ENCODE results near the gene RIPOR3.
"Not testable (repeated sequence)": the region's sequence is repeated elsewhere in the genome, so short reads cannot be mapped to it uniquely, and the experiment has no call there.

The RIPOR3 gene

GRCh38 chr20:50554694-50555579, 136.4 kb downstream of the RIPOR3 start:
- DNase-seq (ENCODE audit: low read depth in 2 of 2) = no peak

GRCh38 chr20:50552979-50553378, 138.4 kb downstream of the RIPOR3 start:
- DNase-seq (ENCODE audit: low read depth in 2 of 2) = no peak

DNA sequence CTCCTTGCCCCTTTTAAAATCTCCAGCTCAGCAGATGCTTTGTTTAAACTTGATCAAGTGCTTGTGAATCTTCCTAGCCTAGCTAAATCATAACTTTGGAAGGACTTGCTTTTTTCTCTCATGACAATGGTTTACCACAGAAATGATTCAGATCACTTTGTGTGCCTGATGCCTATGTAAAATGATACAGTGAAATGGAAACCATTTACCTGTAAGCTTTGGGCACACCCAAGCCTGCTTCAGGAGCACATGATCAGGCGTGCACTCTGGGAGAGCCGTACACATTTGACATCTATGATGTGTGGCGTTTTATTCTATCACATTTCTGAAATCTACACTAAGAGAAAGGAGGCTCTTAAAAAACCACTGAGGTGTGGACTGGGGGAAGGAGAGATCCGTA, 140.1 kb downstream of the RIPOR3 start:
- no peak for DNase-seq (ENCODE audit: low read depth in 2 of 2)

DNA sequence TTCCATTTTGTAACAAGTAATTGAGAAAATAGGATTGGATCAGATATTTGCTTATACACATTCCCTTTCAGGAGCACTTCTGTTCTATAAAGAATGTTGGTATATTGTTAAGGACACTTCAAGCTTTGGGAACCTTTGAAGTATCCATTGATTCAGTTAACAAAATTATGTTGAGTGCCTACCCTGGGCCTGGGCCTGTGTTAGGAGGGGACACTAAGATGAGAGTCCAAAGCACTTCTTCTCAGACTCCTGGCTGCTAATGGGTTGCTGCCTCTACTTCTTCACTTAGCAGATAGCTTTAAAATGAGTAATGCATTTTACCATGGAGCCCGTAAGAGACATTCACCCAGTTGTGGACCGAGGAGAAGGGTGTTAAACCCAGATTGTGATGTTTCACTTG, 140.8 kb downstream of the RIPOR3 start:
- DNase-seq (ENCODE audit: low read depth in 2 of 2) = no peak

DNA sequence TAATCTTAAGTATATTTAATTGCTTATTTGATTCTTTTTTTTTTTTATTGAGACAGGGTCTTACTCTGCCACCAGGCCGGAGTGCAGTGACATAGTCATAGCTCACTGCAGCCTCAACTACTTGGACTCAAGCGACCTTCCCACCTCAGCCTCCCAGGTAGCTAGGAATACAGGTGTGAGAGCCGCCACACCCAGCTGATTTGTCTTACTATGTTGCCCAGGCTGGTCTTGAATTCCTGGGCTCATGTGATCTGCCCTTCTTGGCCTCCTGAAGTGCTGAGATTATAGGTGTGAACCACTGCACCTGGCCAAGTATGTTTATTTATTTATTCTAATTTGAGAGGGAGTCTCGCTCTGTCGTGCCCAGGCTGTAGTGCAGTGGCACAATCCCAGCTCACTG, 142.9 kb downstream of the RIPOR3 start:
- DNase-seq (ENCODE audit: low read depth in 2 of 2) = no peak

- no peak for DNase-seq (ENCODE audit: low read depth in 2 of 2)
These were observed 143.4 kb downstream of the RIPOR3 start for GRCh38 chr20:50547964-50548363.

- no peak for DNase-seq (ENCODE audit: low read depth in 2 of 2)
These were observed 144.5 kb downstream of the RIPOR3 start for GRCh38 chr20:50546729-50547314.

DNA sequence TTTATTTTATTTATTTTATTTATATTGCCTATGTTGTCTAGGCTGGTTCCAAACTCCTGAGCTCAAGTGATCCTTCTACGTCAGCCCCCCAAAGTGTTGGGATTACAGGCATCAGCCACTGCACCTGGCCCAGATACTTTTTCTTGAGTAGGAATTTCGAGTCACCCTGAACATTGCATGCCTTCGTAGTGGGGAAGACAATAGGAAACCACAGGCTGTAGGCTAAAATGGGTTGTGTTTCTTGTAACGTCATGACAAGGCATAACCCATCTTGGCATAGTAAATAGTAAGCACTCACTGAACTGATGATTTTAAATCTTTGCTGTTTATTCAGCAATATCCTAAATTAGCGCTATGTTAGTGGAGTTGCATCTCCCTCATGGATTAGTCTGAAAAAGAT, 146.2 kb downstream of the RIPOR3 start:
- no peak for DNase-seq (ENCODE audit: low read depth in 2 of 2)

DNA sequence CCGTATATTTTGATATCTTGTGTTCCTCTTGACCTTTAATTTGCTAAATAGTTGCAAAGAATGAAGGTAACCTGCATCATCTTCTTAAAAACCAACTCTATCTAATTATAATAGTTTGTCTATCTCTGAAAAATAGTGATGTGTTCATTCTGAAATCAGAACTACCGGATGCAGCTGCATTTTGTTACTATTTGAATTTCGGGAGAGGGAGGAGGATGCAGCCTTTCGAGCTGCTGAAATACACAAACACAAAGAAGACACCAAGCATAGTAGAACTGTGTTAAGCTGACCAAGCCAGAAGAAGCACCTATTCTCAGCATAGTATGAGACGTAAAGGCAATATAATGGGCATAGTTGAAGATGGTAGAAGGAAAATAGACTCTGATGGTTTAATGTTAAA, 148.0 kb downstream of the RIPOR3 start:
- DNase-seq (ENCODE audit: low read depth in 2 of 2) = no peak

DNA sequence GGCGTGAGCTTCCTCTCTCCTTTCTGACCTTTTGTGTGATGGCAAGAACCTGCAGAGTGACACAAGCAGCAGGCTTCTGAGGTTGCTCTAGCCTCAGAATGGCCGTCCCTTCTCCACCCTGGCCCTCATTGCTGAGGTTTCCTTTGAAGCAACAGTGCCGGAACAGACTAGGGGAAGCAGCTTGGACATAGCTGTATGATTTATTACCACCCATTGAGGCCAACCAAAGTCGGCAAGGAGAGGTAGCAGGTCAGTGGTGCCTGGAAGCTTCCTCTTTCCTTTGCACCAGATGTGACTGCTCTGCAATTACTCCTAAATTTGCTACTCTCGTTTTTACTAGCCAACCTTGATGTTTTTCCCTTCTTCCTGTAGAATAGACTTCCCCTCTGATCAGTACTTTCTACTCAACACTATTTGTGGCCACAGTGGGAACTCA, 149.7 kb downstream of the RIPOR3 start:
- no peak for DNase-seq (ENCODE audit: low read depth in 2 of 2)

DNA sequence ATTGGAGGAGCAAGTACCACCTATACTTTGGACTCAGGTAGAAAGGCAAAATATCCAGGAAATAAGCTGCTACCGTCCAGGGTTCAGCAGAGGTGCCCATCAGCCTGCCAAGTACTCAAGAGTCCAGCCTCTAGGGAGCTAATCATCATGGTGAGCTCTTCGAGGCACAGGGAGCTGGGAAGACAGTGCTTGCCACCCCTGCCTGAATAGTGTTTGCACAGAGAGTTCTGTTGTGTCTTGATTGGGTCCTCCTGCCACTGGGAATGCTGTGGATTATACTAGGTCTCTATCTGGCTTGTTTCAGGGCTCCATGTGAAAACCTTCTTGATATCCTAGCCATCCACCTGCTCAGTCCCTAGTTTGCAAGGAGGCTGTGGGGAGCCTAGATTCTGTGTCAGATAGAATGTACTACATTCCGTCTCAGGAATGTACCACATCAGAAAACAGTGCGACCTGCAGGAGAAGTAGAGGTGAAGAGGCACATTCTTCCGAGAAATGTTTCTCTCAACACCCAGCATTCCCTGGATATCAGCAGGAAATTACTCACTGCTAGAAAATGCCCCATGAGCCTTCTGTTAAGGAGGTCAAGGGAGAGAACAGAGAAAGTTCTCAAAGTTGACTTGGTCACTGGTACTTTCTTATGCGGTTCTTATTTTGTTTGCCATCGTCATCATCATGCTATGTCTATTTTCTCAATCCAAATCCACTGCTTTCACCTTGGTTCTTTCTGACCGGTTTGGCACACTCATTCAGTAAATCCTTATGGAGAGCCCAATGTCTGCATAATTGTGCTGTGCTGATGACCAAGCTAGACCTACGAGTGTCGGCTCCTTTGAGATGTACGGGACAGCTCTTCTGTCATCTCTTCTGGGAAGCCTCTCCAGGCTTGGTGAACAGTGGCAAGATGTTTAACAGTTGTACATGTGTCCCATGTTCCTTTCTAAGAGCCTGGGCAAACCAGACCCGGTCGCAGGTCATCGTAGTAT, 150.4 kb downstream of the RIPOR3 start:
- no peak for DNase-seq (ENCODE audit: low read depth in 2 of 2)

DNA sequence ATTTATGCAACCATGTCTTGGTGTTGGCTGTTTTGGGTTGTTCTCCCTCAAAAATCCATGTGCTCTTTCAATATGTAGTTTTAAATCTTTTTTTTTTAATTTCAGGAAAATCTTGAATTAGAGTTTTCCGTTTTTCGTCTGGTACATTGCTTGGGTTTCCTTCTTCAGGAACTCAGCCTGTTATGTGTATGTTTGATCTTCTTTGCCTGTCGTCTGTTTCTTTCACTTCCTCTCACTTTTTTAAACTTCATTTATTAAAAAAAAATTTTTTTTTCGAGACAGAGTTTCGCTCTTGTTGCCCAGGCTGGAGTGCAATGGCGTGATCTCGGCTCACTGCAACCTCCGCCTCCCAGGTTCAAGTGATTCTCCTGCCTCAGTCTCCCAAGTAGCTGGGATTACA, 151.5 kb downstream of the RIPOR3 start:
- DNase-seq (ENCODE audit: low read depth in 2 of 2) = not testable (repeated sequence)

DNA sequence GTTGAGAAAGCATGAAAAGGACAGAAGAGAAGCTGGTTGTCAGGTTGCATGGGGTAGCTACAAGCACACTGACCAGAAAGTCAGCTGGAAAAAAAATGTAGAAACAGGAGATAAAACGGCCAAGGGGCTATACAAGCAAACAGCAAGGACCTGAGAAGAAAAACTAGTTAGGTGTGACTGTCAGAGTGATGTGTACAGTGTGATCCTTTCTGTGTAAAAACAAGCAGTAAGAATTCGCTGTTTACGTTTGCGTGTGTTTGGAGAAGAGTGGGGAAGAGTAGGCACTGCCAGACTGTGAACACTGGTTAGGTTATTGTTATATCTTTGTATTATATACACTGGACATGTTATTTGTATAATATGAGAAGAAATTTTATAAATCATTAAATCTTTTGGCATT, 153.1 kb downstream of the RIPOR3 start:
- DNase-seq (ENCODE audit: low read depth in 2 of 2) = no peak

DNA sequence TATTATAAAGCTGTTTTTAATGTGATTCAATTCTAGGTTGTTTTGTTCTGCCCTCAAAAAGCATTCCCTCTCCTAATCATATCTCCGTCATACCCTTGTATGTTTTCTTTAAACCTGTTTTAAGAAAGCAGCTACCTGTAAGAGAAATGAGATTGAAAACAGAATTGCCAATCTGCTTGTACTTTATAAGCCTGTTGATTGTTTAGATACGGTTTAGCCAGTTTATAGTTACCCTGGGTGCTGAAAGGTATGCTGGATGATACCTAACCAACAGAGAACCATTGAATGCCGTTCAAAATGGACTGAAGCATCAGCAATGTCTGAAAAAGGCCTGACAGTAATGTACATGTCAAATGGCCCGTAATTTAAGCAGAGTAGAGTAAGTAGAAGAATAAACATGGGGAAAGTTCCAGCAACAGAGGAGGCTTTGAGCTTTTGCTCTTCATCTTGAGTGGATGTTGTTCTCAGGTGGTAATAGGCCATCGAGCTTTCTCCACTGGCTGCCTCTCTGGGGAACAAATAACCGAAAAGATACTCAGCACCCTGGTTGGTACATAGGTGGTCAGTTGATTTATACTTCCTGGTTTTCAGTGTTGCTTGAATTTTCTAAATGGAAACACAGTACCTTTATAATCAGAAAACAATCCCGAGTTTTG, 153.7 kb downstream of the RIPOR3 start:
- no peak for DNase-seq (ENCODE audit: low read depth in 2 of 2)

GRCh38 chr20:50536333-50536732, 155.0 kb downstream of the RIPOR3 start:
- DNase-seq (ENCODE audit: low read depth in 2 of 2) = no peak
